A549 (cell line): Measurements from ENCODE around the gene CEP135.

Experiments
- CBX8 ChIP-seq: fragments of 200-600 bp; sonication (generic); IDR thresholded peaks from 2 replicates; pipeline ENCODE4 v1.6.1; 2016
- CHD4 ChIP-seq: fragments of 200-600 bp; sonication (generic); IDR thresholded peaks from 2 replicates; pipeline ENCODE4 v1.6.1; 2016; ENCODE audit warnings: antibody characterized with exemption, mild to moderate bottlenecking, borderline replicate concordance
- CTCF ChIP-seq: fragments of >200 bp; sonication (Bioruptor Twin); formaldehyde crosslinking; IDR thresholded peaks from 3 replicates; pipeline ENCODE4 v1.5.1; 2016
- ESRRA ChIP-seq: fragments of 150-350 bp; IDR thresholded peaks from 2 replicates; pipeline ENCODE4 v1.6.1; 2014; ENCODE audit warnings: mild to moderate bottlenecking, low read length, borderline replicate concordance
- HDAC2 ChIP-seq: fragments of 200-600 bp; sonication (generic); IDR thresholded peaks from 2 replicates; pipeline ENCODE4 v1.6.1; 2016
- JUN ChIP-seq, 2 experiments: fragments of >200 bp; sonication (Bioruptor Twin); formaldehyde crosslinking; IDR thresholded peaks; 2 replicates in 1 of 2; 3 replicates in 1 of 2; pipeline ENCODE4 v1.6.1; 2016 to 2017
- MAX ChIP-seq: IDR thresholded peaks from 2 replicates; pipeline ENCODE4 v1.6.1; 2012
- POLR2A ChIP-seq: IDR thresholded peaks from 2 replicates; pipeline ENCODE4 v1.6.1; 2012; ENCODE audit warnings: mild to moderate bottlenecking, low read length

GRCh38 chr4:55910140-55910539, 38.6 kb upstream of the CEP135 start:
- TF ChIP-seq POLR2A (no peak), CTCF (no peak), HDAC2 (no peak), ESRRA (no peak), CBX8 (no peak), MAX (no peak), CHD4 (no peak), JUN (IDR thresholded peaks at IDR 0.05) (no peak)
